Left cardiac atrium (tissue), 4 donors: ENCODE results near the gene IGSF21. TPM values are rescaled to one million over a fixed set of nuclear protein-coding genes. Genes with fewer than 3 reads are reported as not detected.
A peak's percentile ranks its signal among the peaks of the same experiment; 100 is the strongest.

Experiments used
- ATAC-seq, 2 donors: fragments of 200-7000 bp; cut with Tn5 transposase; one replicate each; pipeline ENCODE4 v1.9.1; 2020; ENCODE audit warnings: mild to moderate bottlenecking in 2 of 2, moderate library complexity in 2 of 2
- DNase-seq: peaks from one replicate; pipeline ENCODE4 v3.0.0-alpha.2; 2020
- intact Hi-C, 2 donors: fragments of 100-400 bp; cut with DNase I; formaldehyde crosslinking; loops; one replicate each; pipeline versions ENCODE4 v1.14.1 to v1.15.1; 2022 to 2023
- total RNA-seq, 2 donors: library from RNA; stranded (reverse); fragmentation: NEBNext Ultra II Directional; extraction: Animal tissue kit (Norgen Biotek cat#: 25700); gene quantifications; one replicate each; pipeline ENCODE4 v1.2.1, GENCODE V29; 2021
- donor health status: DM: no; HTN: yes; CAD: no.
- donor health status: DM: no; HTN: yes; CAD: no; lungs with severe emphysema.
- donor health status: DM: yes; HTN: yes; CAD: no.
- donor health status: Dilated cardiomyopathy.

IGSF21 gene
- total RNA-seq, 2 donors from 2014 or later: 1.0 to 3.0 TPM

GRCh38 chr1:18137759-18138345, 30.3 kb downstream of the IGSF21 start:
- ATAC-seq (no peak), DNase-seq (no peak)
- intact Hi-C loops: no loop called here

DNA sequence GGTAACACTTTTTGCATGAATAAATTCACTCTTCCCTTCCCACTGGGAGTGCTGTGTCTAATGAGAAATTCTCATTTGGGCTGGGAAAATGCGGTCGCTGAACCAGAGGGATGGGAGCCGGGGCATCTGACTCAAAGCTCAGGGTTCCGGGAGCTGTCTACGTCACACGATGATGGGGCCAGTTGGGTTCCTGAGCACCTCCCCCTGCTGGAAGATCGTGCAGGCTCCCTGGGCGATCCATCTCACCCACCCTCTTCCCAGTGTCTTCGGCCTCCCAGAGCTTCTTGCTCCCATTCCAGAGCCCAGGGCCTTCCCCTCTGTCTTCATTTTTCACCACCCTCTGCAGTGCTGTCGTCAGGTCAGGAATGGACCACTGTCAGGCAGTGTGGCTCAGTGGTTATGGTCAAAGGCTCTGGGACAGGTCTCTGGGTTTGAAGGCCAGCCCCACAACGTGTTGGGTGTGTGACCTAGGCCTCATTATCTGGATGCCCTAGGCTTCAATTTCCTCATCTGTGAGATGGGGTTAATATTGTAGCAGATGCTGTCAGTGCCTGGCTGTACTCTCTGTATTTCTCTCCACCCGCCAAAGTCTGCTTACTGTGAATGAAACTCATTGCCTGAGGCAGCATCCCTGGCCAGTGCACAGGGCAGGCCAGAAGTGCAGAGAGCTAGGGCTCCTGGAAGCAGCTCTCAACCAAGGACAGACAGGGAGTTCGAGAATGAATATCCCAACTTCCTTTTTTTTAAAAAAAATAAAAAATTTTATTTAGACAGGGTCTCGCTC, 31.8 kb downstream of the IGSF21 start:
- no peak for DNase-seq
- ATAC-seq: no peak
- intact Hi-C loops: no loop called here

- intact Hi-C loops: no loop called here
- ATAC-seq (no peak), DNase-seq (no peak)
These were observed 32.8 kb downstream of the IGSF21 start for GRCh38 chr1:18140411-18140810.

DNA sequence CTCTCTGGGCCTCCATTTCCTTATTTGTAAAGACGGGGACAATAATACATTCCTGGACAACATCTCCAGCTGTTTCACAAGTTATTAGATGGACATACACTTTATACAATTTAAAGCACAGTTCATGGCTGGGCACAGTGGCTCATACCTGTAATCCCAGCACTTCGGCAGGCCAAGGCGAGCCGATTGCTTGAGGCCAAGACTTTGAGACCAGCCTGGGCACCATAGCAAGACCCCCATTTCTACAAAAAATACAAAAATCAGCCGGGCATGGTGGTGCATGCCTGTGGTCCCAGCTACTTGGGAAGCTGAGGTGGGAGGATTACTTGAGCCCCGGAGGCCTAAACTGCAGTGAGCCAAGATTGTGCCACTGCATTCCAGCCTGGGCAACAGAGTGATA, 34.1 kb downstream of the IGSF21 start:
- ATAC-seq (no peak), DNase-seq (no peak)
- intact Hi-C loops: no loop called here

GRCh38 chr1:18142471-18142870, 34.9 kb downstream of the IGSF21 start:
- DNase-seq: no peak
- intact Hi-C loops: no loop called here
- ATAC-seq: no peak

DNA sequence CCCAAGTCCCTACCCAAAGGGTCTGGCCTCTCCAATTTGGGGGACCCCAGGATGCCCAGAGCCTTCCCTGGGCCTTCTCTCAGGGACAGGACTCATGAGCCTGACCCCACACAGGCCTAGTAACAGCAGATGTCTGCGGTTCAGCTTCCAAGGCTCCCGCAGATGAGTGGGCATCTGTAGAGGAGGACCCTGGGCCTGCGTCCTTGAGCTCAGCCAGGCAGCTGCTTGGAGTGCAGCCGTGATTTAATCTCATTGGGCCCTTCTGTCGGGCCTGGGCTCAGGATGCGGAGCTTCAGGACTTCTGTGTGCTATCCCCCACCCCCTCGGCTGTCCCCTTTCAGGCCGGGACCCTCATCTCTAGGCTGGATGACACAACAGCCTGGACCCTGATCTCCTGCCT, 35.4 kb downstream of the IGSF21 start:
- no peak for ATAC-seq
- intact Hi-C loops: no loop called here
- DNase-seq: no peak

DNA sequence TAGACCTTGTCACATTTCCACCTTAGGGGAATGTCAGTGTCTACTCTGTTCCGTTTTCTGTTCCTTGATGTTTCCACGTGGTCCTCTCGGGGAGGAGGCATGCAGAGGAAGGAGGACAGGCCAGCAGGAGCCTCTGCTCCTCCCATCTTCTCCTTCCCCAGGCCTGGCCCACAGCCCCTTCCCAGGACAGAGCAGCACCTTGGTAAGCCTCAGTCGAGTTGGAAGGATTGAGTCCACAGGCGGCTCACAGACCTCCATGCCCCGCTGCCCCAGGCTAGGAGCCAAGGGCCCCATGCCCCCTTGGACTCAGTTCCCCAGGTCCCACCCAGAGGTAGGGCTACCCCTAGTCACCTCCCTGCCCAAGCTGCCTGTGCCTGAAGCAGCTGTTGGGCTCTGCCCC, 36.5 kb downstream of the IGSF21 start:
- ATAC-seq: no peak

DNA sequence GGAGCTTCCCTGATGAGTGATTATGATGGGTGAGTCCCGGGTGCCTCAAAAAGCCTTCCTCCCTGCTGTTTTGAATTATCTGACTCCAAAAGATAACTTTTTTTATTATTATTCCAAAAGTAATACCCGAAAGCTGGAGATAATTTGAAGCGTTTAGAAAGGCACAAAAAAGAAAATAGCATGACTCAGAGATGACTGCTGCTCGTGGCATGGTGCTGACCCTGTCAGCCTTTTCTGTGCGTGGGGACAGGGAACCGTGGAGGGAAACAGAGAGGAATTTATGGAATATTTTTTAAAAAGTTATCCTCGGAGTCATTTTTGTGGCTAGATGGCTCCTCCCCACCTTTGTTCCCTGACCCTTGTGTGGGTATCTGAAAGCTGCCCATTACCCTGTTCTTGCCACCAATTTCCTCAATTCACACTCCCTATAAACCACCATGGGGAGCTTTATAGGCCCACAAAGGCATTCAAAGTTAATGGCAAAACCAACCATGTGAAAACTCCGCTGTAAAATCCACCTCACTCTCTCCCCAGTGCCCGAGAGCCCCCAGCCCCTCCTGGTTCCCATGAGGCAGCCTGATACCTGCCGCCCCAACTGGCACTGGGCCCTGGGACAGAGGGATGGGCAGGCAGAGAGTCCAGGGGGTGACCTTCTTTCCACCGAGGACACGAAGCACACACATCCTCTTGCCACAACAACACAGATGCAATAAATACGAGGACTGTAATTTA, 37.5 kb downstream of the IGSF21 start:
- intact Hi-C loops: no loop called here
- no peak for ATAC-seq
- no peak for DNase-seq

More for the DNA sequence above, 36.5 kb downstream of the IGSF21 start:
- intact Hi-C loops: no loop called here
- DNase-seq: no peak

DNA sequence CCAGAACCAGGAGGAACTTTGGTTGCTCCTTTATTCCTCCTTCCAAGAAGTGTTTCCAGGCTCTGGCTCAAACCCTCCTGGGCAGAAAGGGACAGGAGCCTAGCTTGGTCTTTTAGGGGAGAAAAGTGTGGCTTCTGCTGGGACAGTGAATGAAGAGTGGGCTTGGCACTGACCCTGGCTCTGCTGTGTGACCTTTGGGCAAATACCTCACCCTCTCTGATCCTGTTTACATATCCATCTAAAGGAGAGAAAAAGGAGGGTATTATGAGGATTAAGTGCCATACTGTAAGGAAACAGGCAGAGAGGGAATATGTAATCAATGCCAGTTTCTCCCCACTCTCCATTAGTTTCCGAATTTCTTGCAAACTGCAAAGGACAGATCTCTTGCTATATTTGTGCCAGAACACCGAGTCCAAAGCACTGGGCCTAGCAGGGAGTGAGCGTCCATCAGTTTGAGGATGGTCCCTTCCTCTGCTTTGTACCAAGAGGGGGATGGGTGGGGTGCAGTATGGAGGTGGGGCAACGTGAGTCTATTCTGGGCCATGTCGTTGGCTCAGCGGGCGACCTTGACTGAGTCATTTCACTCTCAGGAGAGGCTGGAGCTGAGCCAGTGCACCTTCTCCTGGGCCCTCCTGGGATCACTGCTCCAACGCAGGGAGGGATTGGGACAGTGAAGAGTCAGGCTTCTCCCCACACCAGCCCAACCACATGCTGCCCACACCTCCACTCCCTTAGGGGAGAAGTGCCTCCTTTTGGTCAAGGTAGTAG, 38.4 kb downstream of the IGSF21 start:
- ATAC-seq (peak in 1 of 2 donors; percentile 62), DNase-seq (no peak)
- intact Hi-C loops: no loop called here

GRCh38 chr1:18146886-18147285, 39.3 kb downstream of the IGSF21 start:
- DNase-seq: no peak
- no peak for ATAC-seq
- intact Hi-C loops: no loop called here

DNA sequence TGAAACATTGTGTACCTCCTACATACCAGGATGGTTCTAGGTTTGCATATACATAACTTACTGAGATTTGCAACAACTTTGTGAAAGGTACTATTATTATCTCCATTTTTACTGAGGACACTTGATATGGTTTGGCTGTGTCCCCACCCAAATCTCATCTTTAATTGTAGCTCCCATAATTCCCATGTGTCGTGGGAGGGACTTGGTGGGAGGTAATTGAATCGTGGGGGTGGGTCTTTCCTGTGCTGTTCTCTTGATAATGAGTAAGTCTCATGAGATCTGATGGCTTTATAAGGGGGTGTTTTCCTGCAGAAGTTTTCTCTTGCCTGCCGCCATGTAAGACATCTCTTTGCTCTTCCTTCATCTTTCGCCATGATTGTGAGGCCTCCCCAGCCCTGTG, 40.1 kb downstream of the IGSF21 start:
- DNase-seq (no peak), ATAC-seq (no peak)
- intact Hi-C loops: no loop called here

DNA sequence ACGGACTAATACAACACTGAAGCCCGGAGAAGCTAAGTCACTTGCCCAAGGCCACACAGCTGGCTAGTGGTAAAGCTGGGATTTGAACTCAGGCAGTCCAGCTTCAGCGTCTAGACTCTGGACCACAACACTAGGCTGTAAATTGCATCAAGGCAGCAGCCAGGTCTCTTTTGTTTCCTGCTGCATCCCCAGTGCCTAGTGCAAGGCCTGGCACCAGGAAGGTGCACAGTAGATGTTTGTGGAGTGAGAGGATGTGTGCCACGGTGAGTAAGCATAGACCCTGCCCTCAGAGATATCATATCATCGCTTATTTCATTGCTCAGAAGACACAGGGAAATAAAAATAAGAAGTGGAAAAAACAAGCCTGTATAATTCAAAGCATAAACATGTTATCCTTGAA, 40.9 kb downstream of the IGSF21 start:
- ATAC-seq (no peak), DNase-seq (no peak)
- intact Hi-C loops: no loop called here

GRCh38 chr1:18149027-18149641, 41.5 kb downstream of the IGSF21 start:
- intact Hi-C loops: no loop called here
- ATAC-seq (peak; percentile 31 to 38), DNase-seq (no peak)

- DNase-seq (no peak), ATAC-seq (no peak)
- intact Hi-C loops: no loop called here
These were observed 44.0 kb downstream of the IGSF21 start for GRCh38 chr1:18151436-18152122.

DNA sequence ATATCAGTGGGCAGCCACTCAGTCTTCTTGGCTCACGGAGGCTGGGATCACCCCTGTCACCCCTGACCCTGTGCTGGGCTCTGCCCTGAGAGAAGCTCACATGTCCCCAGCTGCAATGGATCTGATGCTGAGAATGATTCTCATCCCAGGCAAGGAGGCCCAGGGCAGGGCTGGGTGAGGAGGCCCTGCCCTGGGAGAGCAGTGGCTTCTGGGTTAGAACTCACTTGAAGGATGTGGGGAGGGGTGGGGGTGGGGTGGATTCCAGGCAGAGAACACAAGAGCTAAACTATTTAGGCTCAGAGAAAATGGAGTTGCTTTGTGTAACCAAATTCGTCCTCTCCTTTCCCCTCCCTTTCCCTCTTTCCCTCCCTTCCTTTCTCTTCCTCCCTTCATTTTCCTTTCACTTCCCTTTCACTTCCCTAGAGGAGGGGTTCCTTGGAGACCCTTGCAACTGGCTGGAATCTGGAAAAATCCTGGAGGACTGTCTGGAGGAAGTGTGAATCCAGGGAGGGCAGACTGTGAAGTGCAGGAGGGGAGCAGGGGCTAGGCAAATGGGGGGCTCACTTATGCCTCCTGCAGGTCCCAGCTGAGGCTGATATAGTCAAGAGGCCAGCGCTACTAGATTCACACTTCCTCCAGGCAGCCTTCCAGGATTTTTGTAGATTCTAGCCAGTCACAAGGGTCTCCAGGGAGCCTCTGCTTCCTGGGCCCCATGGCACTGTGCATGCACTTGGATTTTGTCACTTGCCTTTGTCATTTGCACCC, 47.0 kb downstream of the IGSF21 start:
- intact Hi-C loops: no loop called here
- DNase-seq: no peak
- ATAC-seq: no peak

DNA sequence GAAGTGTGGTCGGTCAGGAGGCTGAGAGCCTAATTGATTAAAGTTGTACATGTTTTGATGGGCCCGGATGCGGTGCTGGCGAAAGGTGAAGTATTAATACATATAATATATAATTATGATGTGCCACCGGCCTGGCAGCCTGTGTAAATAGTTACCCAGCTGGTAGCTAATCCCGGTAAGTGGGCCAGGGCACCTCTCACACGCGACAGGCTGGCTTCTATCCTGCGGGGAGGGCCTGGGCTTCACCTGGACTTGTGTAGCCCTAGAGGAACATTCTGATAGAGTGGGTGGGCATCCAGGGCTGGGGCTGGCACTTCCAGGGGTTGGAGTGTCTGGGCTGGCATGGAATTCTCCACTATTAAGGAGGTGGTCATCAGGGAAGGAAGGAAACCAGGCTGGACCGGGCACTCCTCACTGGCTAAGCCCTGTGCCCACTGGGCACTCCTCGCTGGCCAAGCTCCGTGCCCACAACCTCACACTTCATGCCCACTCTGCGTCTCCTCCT, 48.3 kb downstream of the IGSF21 start:
- DNase-seq: no peak

GRCh38 chr1:18157352-18157751, 49.8 kb downstream of the IGSF21 start:
- ATAC-seq (no peak), DNase-seq (no peak)
- intact Hi-C loops: no loop called here

More for the DNA sequence above, 48.3 kb downstream of the IGSF21 start:
- ATAC-seq: no peak
- intact Hi-C loops: no loop called here

GRCh38 chr1:18157968-18158367, 50.4 kb downstream of the IGSF21 start:
- DNase-seq (no peak), ATAC-seq (no peak)
- intact Hi-C loops: no loop called here
